Measurements from ENCODE around the gene IFITM5.
"Not testable (repeated sequence)": the region's sequence is repeated elsewhere in the genome, so short reads cannot be mapped to it uniquely, and the experiment has no call there.

The IFITM5 gene

DNA sequence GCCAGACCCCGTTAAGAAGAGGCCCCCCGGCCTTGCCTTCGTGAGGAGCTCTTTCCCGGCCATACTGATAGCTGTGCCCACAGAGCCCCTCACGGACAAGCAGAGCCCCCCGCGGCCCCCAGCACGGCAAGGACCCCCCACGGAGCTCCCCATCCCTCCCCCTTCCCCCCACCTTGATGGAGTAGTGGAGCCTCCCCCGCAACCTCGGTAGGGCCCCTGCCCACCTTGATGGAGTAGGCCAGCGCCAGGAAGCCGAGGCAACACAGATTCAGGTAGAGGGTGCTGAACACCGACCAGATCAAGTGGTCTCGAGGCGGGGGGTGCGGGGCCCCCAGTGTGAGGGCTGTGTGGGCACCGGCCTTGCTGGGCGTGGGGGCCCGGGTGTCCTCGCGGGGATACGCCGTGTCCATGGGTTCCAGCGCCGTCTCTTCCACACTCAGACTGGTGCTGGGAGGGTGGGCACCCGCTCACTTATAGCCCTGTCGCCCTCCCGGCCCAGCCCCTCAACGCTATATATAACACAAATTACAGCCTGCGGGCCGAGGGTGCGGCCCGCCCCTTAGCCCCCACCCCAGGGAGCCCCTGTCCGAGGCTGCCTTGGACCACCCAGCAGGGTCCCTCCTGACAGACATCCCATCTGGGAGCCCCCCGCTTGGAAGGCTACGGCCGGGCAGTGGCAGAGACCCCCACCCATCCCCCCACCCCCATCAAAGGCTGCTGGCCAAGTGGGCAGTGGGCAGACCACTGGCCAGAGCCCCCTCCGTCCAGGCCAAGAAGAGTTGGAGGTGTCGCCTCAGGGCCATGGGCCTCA is at the start of gene IFITM5:
Gene IFITM5, minus strand, starts transcription at position 446 of the 811 bp plus-strand sequence. Its CDS starts 36 bp downstream, at position 410.
- DNase-seq (ENCODE audit: extremely low read depth in 1 of 2, low read depth in 1 of 2): no peak

DNA sequence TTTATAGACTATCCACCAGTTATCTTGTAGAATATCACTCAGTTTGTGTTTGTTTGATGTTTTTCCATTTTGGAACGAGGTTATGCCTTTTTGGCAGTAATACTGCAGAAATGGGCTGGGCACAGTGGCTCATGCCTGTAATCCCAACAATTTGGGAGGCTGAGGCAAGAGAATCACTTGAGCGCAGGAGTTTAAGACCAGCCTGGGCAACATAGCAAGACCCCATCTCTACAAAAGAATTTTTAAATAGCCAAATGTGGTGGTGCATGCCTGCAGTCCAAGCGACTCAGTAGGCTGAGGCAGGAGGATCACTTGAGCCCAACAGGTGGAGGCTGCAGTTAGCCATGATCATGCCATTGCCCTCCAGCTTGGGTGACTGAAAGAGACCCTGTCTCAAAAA is 47.2 kb upstream of the IFITM5 start:
- no peak for DNase-seq (ENCODE audit: extremely low read depth in 1 of 2, low read depth in 1 of 2)

DNA sequence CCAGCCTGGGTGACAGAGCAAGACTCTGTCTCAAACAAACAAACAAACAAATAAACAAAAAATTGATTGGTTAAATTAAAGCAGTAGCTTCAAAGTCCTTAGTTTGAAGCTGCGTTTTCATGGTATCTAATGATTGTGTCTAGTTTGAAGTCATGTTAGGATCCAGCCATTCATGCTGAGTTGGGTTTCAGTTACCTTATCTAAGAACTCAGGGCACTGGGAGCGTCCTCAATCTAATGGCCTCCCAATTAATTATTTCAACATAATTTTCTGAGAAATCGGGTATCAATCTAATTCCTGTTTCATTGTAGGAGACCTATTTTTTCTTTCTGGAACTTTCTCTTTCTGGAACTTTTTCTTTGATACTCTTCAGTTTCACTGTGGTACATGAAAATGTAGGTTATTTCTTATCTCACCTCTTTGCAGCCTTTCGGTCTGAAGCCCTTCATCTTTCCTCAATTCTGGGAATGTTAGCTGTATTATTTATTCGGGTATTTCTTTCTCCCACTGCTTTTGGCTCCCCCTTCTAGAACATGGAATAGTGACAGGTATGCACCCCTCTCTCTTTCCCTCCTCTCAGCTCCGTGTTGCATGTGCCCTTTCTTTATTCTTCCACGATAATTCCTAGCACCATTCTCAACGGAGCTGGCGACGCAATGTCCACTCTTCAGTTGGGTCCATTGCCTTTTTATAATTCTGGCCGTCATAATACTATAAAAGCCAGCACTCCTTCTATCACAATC is 45.7 kb upstream of the IFITM5 start:
- DNase-seq (ENCODE audit: extremely low read depth in 1 of 2, low read depth in 1 of 2): no peak

DNA sequence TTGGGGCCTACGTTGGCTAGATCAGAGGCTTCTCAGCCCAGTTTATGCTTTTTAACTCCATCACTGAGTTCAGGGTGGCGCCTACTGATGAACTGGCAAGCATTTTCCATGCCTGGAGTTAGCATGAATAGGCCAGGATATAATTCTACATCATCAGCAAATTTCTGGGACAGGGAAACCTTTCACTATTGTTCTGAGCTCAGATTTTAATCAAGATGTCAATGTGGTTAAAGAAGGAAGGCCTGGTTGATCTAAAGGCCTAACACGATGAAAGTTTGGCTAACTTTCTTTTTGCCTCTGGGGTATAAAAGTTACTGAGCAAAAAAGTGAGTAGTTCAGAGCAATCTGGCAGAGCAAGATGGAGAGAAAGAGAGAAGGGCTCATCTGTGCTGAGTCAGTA is 43.0 kb upstream of the IFITM5 start:
- no peak for DNase-seq (ENCODE audit: extremely low read depth in 1 of 2, low read depth in 1 of 2)

DNA sequence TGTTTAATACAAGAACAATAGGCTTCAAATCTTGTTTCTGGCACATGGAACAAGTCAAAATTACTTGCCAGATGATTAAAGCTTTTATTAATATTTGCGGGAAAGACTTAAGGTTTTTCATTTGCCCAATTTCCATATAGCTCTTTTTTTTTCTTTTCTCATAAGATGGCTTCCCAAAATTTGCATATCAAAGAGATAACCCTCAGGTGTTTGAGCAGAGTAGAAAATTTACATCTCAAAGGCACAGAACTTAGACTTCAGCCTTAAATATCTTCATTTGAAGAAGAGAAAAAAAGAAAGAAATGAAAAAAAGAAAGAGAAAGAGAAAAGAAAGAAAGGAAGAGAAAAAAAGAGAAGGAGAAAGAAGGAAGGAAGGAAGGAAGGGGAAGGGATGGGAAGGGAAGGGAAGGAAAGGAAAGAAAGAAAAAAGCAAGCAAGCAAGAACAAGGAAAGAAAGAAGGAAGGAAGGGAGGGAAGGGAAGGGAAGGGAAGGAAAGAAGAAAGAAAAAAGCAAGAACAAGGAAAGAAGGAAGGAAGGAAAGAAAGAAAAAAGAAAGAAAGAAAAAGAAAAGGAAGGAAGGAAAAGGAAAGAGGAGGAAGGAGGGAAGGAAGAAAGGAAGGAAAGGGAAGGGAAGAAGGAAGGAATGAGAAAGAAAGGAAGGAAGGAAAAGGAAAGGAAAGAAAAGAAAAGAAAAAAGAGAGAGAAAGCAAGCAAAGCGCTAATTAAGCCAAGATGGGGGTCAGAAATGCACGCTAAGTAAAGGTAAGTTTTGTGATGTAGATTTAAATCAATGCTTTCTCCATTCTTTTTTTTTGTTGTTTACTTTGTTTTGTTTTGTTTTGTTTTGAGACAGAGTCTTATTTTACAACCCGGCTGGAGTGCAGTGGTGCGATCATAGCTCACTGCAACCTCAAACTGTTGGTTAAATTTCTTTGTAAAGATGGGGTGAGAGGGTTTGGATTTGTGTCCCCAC is 41.5 kb upstream of the IFITM5 start:
- no peak for DNase-seq (ENCODE audit: extremely low read depth in 1 of 2, low read depth in 1 of 2)

DNA sequence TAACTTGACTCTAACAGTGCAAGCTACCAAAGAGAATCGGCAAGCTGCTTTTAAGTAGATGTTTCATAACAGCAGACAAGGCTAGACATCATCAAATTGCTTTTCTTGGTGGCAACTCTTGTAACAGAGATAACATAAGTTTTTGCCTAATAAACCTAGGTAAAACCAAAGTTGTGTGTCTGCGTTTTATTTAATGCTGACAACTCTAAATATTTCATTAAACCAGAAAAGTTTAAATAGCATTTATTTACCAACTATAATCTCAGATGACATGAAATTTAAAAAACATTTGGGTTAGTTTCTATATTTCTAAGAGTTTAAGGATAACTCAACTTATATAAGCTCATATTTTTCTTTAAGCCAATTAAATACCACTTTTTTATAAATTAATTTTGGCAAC is 40.6 kb upstream of the IFITM5 start:
- no peak for DNase-seq (ENCODE audit: extremely low read depth in 1 of 2, low read depth in 1 of 2)

DNA sequence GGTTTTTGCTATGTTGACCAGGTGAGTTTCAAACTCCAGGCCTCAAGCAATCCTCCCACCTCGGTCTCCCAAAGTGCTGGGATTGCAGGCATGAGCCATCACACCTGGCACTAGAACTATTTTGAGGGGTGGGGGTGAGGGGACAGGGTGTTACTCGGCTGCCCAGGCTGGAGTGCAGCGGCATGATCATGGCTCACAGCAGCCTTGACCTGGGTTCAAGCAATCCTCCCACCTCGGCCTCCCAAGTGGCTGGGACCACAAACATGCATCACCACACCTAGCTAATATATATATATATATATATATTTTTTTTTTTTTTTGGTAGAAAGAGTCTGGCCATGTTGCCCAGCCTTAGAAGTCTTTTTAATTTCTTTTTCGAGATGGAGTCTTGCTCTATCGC is 38.4 kb upstream of the IFITM5 start:
- no peak for DNase-seq (ENCODE audit: extremely low read depth in 1 of 2, low read depth in 1 of 2)

DNA sequence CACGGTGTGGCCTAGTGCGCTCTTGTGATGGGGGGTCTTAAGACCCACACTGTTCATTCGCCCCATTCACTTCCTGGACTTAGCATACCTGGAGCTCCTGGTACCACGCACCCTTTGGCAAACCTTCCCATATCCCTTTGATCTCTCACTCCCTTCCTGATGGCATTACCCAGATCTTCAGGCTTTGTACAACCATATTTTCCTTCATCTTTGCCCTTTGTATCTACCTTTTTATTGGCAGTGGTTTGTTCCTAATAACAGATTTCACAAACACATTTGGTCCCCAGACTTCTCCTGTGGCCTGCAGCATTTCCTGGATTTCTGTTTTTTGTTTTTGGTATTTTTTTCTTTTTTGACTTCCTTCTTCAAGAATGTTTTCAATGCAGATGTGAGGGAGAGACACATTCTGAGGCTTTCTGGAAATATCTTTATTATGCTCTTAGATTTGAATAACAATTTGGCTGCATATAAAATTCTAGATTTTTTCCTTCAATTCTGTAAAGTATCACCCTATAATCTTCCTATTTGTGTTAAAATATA is 37.4 kb upstream of the IFITM5 start:
- no peak for DNase-seq (ENCODE audit: extremely low read depth in 1 of 2, low read depth in 1 of 2)

DNA sequence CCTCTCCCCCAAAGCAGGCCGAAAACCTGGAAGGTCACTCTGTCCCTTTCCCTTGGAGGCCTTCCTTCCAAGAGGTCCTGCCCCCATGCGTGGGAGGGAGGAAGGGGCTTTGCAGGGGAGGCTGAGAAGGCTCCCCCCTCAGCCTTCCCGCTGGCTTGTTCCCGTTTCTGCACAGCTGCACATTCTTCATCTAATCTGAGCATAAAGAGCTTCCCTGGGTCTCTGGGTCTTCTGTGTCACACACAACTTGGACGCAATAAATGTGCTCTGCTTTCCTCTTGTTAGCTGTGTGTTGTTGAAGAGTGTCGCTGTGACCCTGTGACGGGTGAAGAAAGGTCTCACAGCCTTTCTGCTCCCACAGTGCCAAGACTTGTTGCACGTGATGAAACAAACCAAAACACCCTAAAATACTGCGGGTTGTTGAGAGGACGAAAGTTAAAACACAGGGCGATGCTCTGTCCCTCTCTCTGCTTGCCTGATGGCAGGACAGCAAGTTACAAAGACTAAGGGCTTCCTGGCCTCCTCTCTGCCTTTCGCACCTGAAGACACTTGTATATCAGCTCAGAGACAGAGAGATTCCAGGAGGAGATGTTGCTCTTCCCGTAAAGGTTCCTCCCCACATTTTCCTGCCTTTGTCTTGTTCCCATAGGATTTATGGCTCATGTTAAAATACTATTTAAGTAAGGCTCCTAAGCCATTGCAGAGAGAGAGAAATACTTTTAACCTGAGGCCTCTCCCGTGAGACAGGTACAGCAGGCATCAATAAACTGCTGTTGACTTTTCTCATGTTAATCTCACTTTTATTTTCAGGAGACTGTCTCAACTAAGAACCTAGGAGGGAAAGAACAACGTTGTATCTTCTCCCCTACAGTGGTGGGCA is 36.7 kb upstream of the IFITM5 start:
- DNase-seq (ENCODE audit: extremely low read depth in 1 of 2, low read depth in 1 of 2): no peak

DNA sequence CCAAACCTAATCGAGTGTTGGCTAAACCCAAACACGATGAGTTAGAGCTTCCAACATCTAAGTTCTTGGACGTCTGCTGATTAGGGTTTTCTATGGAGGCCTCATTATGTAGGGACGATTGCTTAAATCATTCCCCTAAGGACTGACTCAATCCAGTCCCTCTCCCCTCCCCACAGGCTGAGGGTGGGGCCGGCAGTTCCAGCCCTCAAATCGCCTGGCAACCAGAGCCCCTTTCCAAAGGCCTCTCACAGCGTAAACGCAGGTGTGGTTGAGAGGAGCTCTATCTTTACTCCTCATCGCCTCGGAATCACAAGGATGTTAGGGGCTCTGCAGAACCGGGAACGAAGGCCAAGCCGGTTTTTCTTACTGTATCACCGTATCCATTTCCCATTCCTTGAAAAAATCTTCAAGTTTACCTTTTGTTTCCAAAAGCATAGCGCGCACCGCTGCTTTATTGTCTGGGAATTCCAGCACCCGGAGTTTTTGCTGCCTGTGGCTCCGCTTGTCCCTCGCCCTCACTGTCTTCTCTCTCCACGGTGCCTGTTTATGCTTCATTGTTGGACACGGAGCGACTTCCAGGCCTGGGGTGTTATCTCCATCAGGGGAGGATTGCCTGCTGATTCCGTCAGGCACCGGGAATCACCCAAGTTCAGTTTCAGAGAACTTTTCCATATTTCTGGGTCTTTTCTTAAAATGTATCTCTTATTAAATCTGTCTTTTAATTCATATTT is 35.1 kb upstream of the IFITM5 start:
- no peak for DNase-seq (ENCODE audit: extremely low read depth in 1 of 2, low read depth in 1 of 2)

DNA sequence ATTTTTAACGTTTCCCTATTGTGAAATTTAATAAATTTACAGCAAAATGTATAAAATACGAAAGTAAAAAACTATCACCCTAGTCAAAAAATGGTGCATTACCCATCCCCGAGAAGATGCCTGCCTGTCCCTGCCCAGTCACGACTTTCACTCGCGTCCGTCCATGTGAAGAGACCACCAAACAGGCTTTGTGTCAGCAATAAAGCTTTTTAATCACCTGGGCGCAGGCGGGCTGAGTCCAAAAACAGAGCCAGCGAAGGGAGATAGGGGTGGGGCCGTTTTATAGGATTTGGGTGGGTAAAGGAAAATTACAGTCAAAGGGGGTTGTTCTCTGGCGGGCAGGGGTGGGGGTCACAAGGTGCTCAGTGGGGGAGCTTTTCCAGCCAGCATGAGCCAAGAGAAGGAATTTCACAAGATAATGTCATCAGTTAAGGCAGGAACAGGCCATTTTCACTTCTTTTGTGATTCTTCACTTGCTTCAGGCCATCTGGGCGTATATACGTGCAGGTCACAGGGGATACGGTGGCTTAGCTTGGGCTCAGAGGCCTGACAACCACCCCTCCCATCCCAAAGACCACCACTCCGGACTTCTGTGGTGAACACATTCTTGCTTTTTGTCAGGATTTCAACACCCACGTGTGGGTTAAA is 34.4 kb upstream of the IFITM5 start:
- not testable (repeated sequence) for DNase-seq (ENCODE audit: extremely low read depth in 1 of 2, low read depth in 1 of 2)

DNA sequence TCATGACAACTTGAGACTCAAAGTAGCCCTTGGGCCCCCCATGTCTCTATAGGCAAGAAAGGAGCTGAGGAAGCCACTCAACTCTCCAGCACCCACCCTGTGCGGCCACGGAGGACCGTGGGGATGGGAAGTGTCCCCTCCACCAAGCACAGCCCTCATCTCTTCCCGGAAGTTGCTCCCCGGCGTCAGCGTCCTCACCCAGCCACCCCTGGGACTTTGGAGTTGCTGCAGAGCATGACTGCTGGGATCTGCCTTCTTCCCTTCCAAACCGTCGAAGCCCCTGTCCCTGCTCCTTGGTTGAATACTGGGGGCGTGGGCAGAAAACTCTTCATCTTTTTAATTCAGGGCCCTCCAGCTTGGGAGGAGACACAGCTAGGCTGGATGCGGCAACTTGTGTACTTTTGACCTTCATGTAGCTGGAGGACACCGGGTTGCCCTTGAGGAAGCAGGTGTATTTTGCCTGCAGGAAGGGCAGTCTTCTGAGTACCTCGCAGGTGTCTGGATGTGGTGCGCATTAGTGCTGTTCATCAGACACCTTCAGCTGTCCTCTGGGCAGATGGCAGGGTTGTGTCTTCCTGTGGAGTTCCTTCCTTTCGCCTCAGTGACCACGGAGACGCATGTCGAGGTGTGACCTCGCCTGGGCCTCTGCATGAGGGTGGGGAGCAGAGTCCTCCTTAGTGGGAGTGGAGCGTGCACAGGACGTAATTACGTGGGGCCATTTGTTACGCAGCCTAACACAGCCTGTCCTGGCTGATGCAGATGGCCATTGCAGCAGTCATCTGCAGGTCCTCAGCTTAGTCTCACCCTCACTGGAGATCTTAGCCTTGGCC is 33.5 kb upstream of the IFITM5 start:
- DNase-seq (ENCODE audit: extremely low read depth in 1 of 2, low read depth in 1 of 2): no peak

DNA sequence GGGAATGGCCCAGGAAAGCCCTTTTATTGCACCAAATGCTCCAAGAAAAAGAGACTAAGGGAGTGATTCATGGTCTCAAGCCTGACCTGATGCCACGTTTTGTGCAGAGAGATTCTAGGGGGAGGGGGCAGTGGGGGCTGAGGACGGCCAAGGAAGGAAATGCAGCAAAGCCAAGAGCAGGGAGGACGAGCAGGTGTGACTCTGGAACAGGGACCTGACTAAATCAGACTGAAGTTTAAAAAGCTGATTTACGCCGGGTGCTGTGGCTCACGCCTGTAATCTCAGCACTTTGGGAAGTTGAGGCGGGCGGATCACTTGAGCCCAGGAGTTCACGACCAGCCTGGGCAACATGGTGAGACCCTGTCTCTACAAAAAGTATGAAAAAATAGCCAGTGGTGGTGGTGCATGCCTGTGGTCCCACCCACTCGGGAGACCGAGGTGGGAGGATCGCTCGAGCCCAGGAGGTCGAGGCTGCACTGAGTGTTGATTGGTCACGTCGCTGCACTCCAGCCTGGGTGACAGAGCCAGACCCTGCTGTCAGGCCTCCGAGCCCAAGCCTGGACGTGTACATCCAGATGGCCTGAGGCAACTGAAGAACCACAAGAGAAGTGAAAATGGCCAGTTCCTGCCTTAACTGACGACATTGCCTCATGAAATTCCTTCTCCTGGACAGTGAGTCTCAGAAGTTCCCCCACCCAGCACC is 32.2 kb upstream of the IFITM5 start:
- DNase-seq (ENCODE audit: extremely low read depth in 1 of 2, low read depth in 1 of 2): no peak

DNA sequence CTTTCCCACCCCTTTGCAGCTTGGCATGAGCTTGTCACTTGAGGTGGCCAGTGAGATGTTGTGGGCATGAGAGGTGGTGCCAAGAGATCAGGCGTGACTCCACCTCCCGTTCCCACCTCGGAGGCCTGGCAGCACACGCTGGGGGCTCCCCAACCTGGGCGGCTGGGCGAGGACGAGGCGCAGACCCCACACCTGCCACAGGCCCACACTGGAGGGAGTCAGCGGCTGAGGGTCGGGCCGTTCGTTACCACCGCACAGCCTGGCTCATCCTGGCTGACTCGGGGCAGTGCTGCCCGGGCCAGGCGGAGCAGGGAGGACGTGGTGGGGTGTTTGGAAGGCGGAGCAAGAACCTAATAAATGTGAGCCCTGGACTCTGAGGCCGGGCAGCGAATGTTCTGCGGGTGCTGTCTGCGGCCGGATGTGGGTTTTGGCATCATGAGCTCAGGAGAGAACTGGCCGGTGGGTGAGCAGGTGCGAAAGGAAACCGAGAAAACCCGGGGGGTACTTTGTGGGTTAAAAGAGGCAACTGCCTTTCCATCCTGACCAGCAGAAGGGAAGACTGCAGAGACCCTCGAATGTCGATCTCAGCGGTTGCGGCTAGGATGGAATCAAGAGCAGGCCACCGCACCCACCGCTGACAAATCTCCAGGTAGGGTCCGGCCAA is 31.5 kb upstream of the IFITM5 start:
- DNase-seq (ENCODE audit: extremely low read depth in 1 of 2, low read depth in 1 of 2): no peak

DNA sequence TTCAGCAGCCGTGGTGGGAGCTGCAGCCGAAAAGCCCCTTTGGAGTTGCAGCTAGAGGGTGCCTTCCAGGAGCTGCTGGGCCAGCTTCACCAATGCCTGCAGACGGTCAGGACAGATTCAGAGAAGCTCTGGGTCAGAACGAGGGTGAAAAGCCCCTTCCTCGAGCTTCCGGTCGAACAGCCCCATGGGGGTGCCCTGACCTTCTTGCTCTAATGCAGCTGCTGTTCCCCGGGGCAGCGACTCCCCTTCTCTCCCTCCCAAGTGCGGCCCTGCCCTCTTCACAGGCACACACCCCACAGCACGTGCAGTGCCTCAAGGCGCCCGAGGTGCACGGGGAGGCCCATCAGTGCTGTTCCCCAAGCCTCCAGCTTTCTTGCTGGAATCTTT is 31.0 kb upstream of the IFITM5 start:
- no peak for DNase-seq (ENCODE audit: extremely low read depth in 1 of 2, low read depth in 1 of 2)

DNA sequence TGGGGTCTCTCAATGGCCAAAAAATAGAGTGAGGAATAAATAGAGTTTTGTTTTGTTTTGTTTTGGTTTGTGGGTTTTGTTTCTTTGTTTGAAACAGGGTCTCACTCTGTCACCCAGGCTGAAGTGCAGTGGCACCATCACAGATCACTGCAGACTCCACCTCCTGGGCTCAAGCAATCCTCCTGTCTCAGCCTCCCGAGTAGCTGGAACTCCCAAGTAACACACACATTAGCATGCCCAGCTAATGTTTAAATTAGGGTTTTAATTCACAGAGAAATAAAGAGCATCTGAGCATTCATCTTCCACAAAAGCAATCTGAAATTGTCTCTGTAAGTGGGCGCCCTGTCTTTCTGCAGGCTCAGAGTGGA is 30.5 kb upstream of the IFITM5 start:
- DNase-seq (ENCODE audit: extremely low read depth in 1 of 2, low read depth in 1 of 2): no peak
